Measurements from ENCODE around the gene PPCS. TPM values are rescaled to one million over a fixed set of nuclear protein-coding genes. Genes with fewer than 3 reads are reported as not detected.
A peak's percentile ranks its signal among the peaks of the same experiment; 100 is the strongest.

PPCS gene
- total and polyA plus RNA-seq, 2 of the 4 experiments (the other 2 are of a cell fraction): 8.2 to 18.9 TPM

- WGBS, 2 experiments (ENCODE audit: extremely low coverage in 2 of 2, insufficient read length in 1 of 2): no CpG with 5 or more reads among the region's 2 CpGs
- BruUV-seq (replicated peaks): no TSS peak
Observed at GRCh38 chr1:42484382-42484781, 28.0 kb downstream of the PPCS start.

More at GRCh38 chr1:42484382-42484781, 28.0 kb downstream of the PPCS start:
- CTCF ChIA-PET: interaction anchor here (0.7 to 1.0 kb wide), 2 partner anchors 9 to 207 kb away, joined by 3 read pairs; no protein-coding TSS in a partner anchor
- DNase-seq (peak; percentile 95), ATAC-seq (ENCODE audit: low read depth) (peak; percentile 99)
- Histone ChIP-seq H3K14ac (replicated peaks; ENCODE audit: low read depth, low read length) (no peak overlapping the region), H2AK9ac (replicated peaks; ENCODE audit: low read depth, low read length, poor library complexity) (no peak overlapping the region), H3K9me3 (ENCODE audit: control insufficient read depth, insufficient read depth, low read length) (no peaks in the 10 kb centered on the region), H2BK20ac (ENCODE audit: low read depth, low read length) (no peak overlapping the region), H3K36me3 (ENCODE audit: control insufficient read depth, insufficient read depth, low read length) (no peaks in the 10 kb centered on the region), H2BK15ac (ENCODE audit: low read depth, low read length) (no peak overlapping the region), H3K56ac (ENCODE audit: extremely low read depth, insufficient read depth, low read length) (no peak overlapping the region), H3K23ac (ENCODE audit: low read depth, low read length) (no peak overlapping the region), H3K79me1 (ENCODE audit: low read depth in 1 of 2, low read length in 2 of 2) (no peaks in the 10 kb centered on the region), H2AK5ac (ENCODE audit: low read depth, low read length) (no peak overlapping the region), H3K4me2 (ENCODE audit: low read depth, low read length) (peak overlapping the region; percentile 56; the same call in 1 of the 2 replicates), H3K4me1 (ENCODE audit: control insufficient read depth, insufficient read depth, low read length) (no peaks in the 10 kb centered on the region), H4K91ac (ENCODE audit: insufficient read depth, low read depth, low read length) (no peak overlapping the region), H3K27me3 (ENCODE audit: control insufficient read depth, insufficient read depth, low read length) (no peaks in the 10 kb centered on the region), H3K18ac (ENCODE audit: low read depth, low read length) (no peak overlapping the region), H2AFZ (replicated peaks; ENCODE audit: low read length, poor library complexity) (no peak overlapping the region), H2BK5ac (ENCODE audit: low read depth, low read length, poor library complexity, severe bottlenecking) (no peak overlapping the region), H3K27ac (ENCODE audit: insufficient read depth, low read length) (no peak overlapping the region), H3K9me1 (ENCODE audit: insufficient read depth, low read length) (no peaks in the 10 kb centered on the region), H4K8ac (ENCODE audit: low read depth in 2 of 2, low read length in 2 of 2) (no peak overlapping the region), H2BK120ac (ENCODE audit: low read depth, low read length) (no peak overlapping the region), H3K9ac (ENCODE audit: low read depth, low read length) (no peak overlapping the region), H3K4me3 (ENCODE audit: insufficient read depth, low read depth, low read length) (no peak overlapping the region), H4K20me1 (ENCODE audit: insufficient read depth, low read length) (no peaks in the 10 kb centered on the region), H3K4ac (ENCODE audit: low read depth, low read length) (no peak overlapping the region), H4K5ac (ENCODE audit: low read depth, low read length) (no peak overlapping the region)
- intact Hi-C loops (cut with micrococcal nuclease) (no loop called here), in situ Hi-C loops (cut with MboI; ENCODE audit: low sequenced_read_pairs) (no loop called here), dilution Hi-C loops (cut with HindIII; ENCODE audit: low sequenced_read_pairs, unreplicated experiment) (no loop called here)
- POLR2A ChIA-PET (ENCODE audit: unreplicated experiment): no interaction called here
- peak; percentile 62; the same call in 1 of the 2 replicates for TF ChIP-seq FOS (IDR thresholded peaks at IDR 0.05; ENCODE audit: low read depth, low read length)
- TF ChIP-seq CTCF (conservative IDR thresholded peaks at IDR 0.05; ENCODE audit: low read depth, low read length): no peak
- peak; percentile 55 for TF ChIP-seq MAFK (IDR thresholded peaks at IDR 0.05; ENCODE audit: low read depth, low read length)
- TF ChIP-seq RAD21 (IDR thresholded peaks at IDR 0.05; ENCODE audit: low read length): 0 out of 2 replicates have a peak, but pooled peaks have one; percentile 12
- TF ChIP-seq NFE2L2 (IDR thresholded peaks at IDR 0.05; ENCODE audit: low read depth, low read length): peak; percentile 94
- TF ChIP-seq CEBPB (IDR thresholded peaks at IDR 0.05; ENCODE audit: low read depth, low read length): 0 out of 2 replicates have a peak, but pooled peaks have one; percentile 15

All from IMR-90 (cell line).